Breast epithelium (tissue), 4 donors: ENCODE measurements around the gene FANCG. TPM values are rescaled to one million over a fixed set of nuclear protein-coding genes. Genes with fewer than 3 reads are reported as not detected.

ENCODE experiments used
- DNase-seq, 2 donors: peaks; one replicate each; pipeline ENCODE4 v3.0.0-alpha.2; 2019; ENCODE audit warnings: low spot score in 2 of 2
- H3K27ac ChIP-seq, 2 donors: fragments of 200-600 bp; sonication (generic) in 1 of 2; one replicate each; pipeline ENCODE4 v1.5.1; 2016 to 2019; ENCODE audit warnings: mild to moderate bottlenecking in 1 of 2
- H3K27me3 ChIP-seq, 2 donors: fragments of 200-600 bp; sonication (generic) in 1 of 2; one replicate each; pipeline versions ENCODE4 v1.5.1 to v1.6.0; 2017 to 2019; ENCODE audit warnings: control low read depth in 1 of 2, mild to moderate bottlenecking in 1 of 2
- H3K36me3 ChIP-seq: fragments of 200-600 bp; one replicate; pipeline ENCODE4 v1.5.1; 2019
- H3K4me1 ChIP-seq, 2 donors: fragments of 200-600 bp; sonication (generic); one replicate each; pipeline ENCODE4 v1.5.1; 2016 to 2019; ENCODE audit warnings: control low read depth in 1 of 2
- H3K4me3 ChIP-seq, 3 donors: fragments of 200-600 bp; sonication (generic); 1 replicate in 2 of 3; 2 replicates in 1 of 3; pipeline ENCODE4 v1.5.1; 2016 to 2019; ENCODE audit warnings: mild to moderate bottlenecking in 3 of 3, moderate library complexity in 2 of 3
- H3K9me3 ChIP-seq, 2 donors: fragments of 200-600 bp; sonication (generic) in 1 of 2; one replicate each; pipeline ENCODE4 v1.5.1; 2016 to 2019; ENCODE audit warnings: control low read depth in 1 of 2
- CTCF ChIP-seq, 3 donors: fragments of 450-650 bp; IDR thresholded peaks; one replicate each; pipeline ENCODE4 v1.5.1; 2016 to 2017; ENCODE audit warnings: antibody characterized with exemption in 3 of 3, mild to moderate bottlenecking in 3 of 3, moderate library complexity in 3 of 3
- POLR2A ChIP-seq: fragments of 450-650 bp; IDR thresholded peaks from one replicate; pipeline ENCODE4 v1.6.1; 2016; ENCODE audit warnings: antibody characterized with exemption, mild to moderate bottlenecking, moderate library complexity
- POLR2AphosphoS5 ChIP-seq, 3 donors: sonication (generic); formaldehyde crosslinking; IDR thresholded peaks; one replicate each; pipeline ENCODE4 v1.6.1; 2017; ENCODE audit warnings: antibody characterized with exemption in 3 of 3
- intact Hi-C: fragments of 100-400 bp; cut with DNase I; formaldehyde crosslinking; loops from one replicate; pipeline ENCODE4 v1.15.1; 2023; ENCODE audit warnings: low total_unique reads
- total RNA-seq, 3 donors: library from RNA; depleted of rRNA; stranded (reverse); fragments of >200 nt; gene quantifications; one replicate each; pipeline ENCODE4 v1.1.0, GENCODE V29; 2016

FANCG gene
- total RNA-seq, 3 donors from 2014 or later = 10.7 to 15.2 (median 13.4) TPM

- intact Hi-C loops = no loop called here
- peaks cover 3 to 10% of the 10 kb centered on the region in 2 donors for H3K4me1 ChIP-seq
- H3K9me3 ChIP-seq = no peaks in the 10 kb centered on the region
- H3K4me3 ChIP-seq = peak within 1 kb of the TSS; percentile 58 to 83 (median 80)
- TF ChIP-seq CTCF (IDR thresholded peaks at IDR 0.05) = no peak
- TF ChIP-seq POLR2AphosphoS5 (IDR thresholded peaks at IDR 0.05) = peak; percentile 84 to 94 (median 91)
- TF ChIP-seq POLR2A = peak; percentile 68
- peak within 1 kb of the TSS; percentile 93 to 97 for H3K27ac ChIP-seq
- no peaks in the 10 kb centered on the region for H3K27me3 ChIP-seq
- no peaks in the 10 kb centered on the region for H3K36me3 ChIP-seq
- peak; percentile 94 to 95 for DNase-seq
Measured at GRCh38 chr9:35102769-35103659, 23.3 kb upstream of the FANCG start, which contains the start of gene STOML2. Gene STOML2, minus strand, starts transcription at chr9:35103131. Its CDS starts 37 bp downstream, at chr9:35103094.

- intact Hi-C loops = no loop called here
- no peak for DNase-seq
- no peak for TF ChIP-seq CTCF (IDR thresholded peaks at IDR 0.05)
- no peak for TF ChIP-seq POLR2AphosphoS5 (IDR thresholded peaks at IDR 0.05)
- no peak for TF ChIP-seq POLR2A
- peaks cover 3 to 10% of the 10 kb centered on the region in 2 donors for H3K4me1 ChIP-seq
- peak overlapping the region; percentile 58 to 83 (median 80) for H3K4me3 ChIP-seq
- H3K27ac ChIP-seq = peak overlapping the region; percentile 93 to 97
- no peaks in the 10 kb centered on the region for H3K36me3 ChIP-seq
- no peaks in the 10 kb centered on the region for H3K9me3 ChIP-seq
- no peaks in the 10 kb centered on the region for H3K27me3 ChIP-seq
Measured at GRCh38 chr9:35102465-35102768, 22.7 kb upstream of the FANCG start.

GRCh38 chr9:35097573-35097972 lies 17.8 kb upstream of the FANCG start:
- TF ChIP-seq POLR2A (no peak), CTCF (IDR thresholded peaks at IDR 0.05) (no peak), POLR2AphosphoS5 (IDR thresholded peaks at IDR 0.05) (no peak)
- no peaks in the 10 kb centered on the region for H3K27me3 ChIP-seq
- no peak for DNase-seq
- no peaks in the 10 kb centered on the region for H3K9me3 ChIP-seq
- H3K36me3 ChIP-seq = no peaks in the 10 kb centered on the region
- intact Hi-C loops = loop anchor here (2.0 to 10.0 kb wide), 2 partner anchors 27 to 377 kb away; no protein-coding TSS in a partner anchor
- no peak overlapping the region for H3K27ac ChIP-seq
- no peak overlapping the region for H3K4me3 ChIP-seq
- peaks cover 0 to 21% of the 10 kb centered on the region in 2 donors for H3K4me1 ChIP-seq

- peak; percentile 36 for TF ChIP-seq POLR2A
- peak; percentile 69 to 88 (median 78) for TF ChIP-seq CTCF (IDR thresholded peaks at IDR 0.05)
- TF ChIP-seq POLR2AphosphoS5 (IDR thresholded peaks at IDR 0.05) = peak; percentile 88 to 92 (median 89)
- H3K4me3 ChIP-seq = peak within 1 kb of the TSS; percentile 73 to 92 (median 88)
- H3K4me1 ChIP-seq = peaks cover 0 to 12% of the 10 kb centered on the region in 2 donors
- no peaks in the 10 kb centered on the region for H3K9me3 ChIP-seq
- intact Hi-C loops = loop anchor here (2.0 to 10.0 kb wide), 2 partner anchors 25 to 379 kb away; no protein-coding TSS in a partner anchor
- peaks cover 5% of the 10 kb centered on the region for H3K36me3 ChIP-seq
- H3K27ac ChIP-seq = peak within 1 kb of the TSS; percentile 97 to 98
- H3K27me3 ChIP-seq = no peaks in the 10 kb centered on the region
- DNase-seq = peak; percentile 84 to 88
Measured at GRCh38 chr9:35096035-35096849, 16.5 kb upstream of the FANCG start, which contains the start of gene PIGO. Gene PIGO, minus strand, starts transcription at chr9:35096591. Its CDS starts 1,026 bp downstream, at chr9:35095565.
